Mammary epithelial cell (primary cell): Measurements from ENCODE around the gene UGT1A5.

Experiments used
- EZH2 ChIP-seq: IDR thresholded peaks from 2 replicates; pipeline ENCODE4 v1.6.1; 2012; ENCODE audit warnings: low read length, inconsistent platforms, borderline replicate concordance
- TF ChIP-seq, protein P1 (sequence below), 2 donors: IDR thresholded peaks in 1 of 2; conservative IDR thresholded peaks in 1 of 2; 2 replicates each; pipeline ENCODE4 v1.5.1; 2011 to 2012; ENCODE audit warnings: inconsistent platforms in 2 of 2, low read length in 2 of 2, mild to moderate bottlenecking in 2 of 2, control low read depth in 1 of 2, low read depth in 1 of 2; ENCODE audit not compliant: insufficient read depth in 1 of 2; ENCODE audit errors: extremely low read depth in 1 of 2

DNA sequence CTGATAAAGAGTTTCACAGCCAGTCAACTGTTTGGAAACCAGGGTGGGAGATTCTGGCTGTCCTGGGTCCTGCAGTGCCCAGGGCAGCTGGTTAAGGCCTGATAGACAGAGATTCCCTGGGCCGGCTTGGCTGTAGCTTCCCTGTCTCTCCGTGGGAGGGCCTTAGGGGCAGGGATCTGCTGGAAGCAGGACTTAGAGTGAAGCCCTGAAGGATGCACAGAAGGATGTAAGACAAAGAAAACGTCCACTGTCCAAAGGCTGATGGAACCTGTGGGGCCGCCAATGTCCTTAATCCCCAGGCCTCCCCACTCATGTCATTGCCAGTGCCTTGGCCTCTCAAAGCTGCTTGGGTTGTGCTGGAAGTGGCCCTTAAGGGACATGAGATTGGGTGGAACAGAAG is 98.4 kb downstream of the UGT1A5 start:
- TF ChIP-seq EZH2 = no peak
- TF ChIP-seq, protein P1, sequence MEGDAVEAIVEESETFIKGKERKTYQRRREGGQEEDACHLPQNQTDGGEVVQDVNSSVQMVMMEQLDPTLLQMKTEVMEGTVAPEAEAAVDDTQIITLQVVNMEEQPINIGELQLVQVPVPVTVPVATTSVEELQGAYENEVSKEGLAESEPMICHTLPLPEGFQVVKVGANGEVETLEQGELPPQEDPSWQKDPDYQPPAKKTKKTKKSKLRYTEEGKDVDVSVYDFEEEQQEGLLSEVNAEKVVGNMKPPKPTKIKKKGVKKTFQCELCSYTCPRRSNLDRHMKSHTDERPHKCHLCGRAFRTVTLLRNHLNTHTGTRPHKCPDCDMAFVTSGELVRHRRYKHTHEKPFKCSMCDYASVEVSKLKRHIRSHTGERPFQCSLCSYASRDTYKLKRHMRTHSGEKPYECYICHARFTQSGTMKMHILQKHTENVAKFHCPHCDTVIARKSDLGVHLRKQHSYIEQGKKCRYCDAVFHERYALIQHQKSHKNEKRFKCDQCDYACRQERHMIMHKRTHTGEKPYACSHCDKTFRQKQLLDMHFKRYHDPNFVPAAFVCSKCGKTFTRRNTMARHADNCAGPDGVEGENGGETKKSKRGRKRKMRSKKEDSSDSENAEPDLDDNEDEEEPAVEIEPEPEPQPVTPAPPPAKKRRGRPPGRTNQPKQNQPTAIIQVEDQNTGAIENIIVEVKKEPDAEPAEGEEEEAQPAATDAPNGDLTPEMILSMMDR (conservative IDR thresholded peaks at IDR 0.05 in 1 of 2, IDR thresholded peaks at IDR 0.05 in 1 of 2; ENCODE audit: extremely low read depth in 1 of 2, insufficient read depth in 1 of 2, low read depth in 1 of 2, low read length in 2 of 2) = no peak
